HG02885 (cell line): ENCODE measurements around the gene CRKL.
"Not testable (repeated sequence)": the region's sequence is repeated elsewhere in the genome, so short reads cannot be mapped to it uniquely, and the experiment has no call there.

ENCODE experiments used
- ATAC-seq: cut with Tn5 transposase; IDR thresholded peaks from one replicate; pipeline ENCODE4 v1.9.1; 2021; ENCODE audit warnings: mild to moderate bottlenecking; ENCODE audit not compliant: unreplicated experiment, poor library complexity

CRKL gene, protein sequence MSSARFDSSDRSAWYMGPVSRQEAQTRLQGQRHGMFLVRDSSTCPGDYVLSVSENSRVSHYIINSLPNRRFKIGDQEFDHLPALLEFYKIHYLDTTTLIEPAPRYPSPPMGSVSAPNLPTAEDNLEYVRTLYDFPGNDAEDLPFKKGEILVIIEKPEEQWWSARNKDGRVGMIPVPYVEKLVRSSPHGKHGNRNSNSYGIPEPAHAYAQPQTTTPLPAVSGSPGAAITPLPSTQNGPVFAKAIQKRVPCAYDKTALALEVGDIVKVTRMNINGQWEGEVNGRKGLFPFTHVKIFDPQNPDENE

DNA sequence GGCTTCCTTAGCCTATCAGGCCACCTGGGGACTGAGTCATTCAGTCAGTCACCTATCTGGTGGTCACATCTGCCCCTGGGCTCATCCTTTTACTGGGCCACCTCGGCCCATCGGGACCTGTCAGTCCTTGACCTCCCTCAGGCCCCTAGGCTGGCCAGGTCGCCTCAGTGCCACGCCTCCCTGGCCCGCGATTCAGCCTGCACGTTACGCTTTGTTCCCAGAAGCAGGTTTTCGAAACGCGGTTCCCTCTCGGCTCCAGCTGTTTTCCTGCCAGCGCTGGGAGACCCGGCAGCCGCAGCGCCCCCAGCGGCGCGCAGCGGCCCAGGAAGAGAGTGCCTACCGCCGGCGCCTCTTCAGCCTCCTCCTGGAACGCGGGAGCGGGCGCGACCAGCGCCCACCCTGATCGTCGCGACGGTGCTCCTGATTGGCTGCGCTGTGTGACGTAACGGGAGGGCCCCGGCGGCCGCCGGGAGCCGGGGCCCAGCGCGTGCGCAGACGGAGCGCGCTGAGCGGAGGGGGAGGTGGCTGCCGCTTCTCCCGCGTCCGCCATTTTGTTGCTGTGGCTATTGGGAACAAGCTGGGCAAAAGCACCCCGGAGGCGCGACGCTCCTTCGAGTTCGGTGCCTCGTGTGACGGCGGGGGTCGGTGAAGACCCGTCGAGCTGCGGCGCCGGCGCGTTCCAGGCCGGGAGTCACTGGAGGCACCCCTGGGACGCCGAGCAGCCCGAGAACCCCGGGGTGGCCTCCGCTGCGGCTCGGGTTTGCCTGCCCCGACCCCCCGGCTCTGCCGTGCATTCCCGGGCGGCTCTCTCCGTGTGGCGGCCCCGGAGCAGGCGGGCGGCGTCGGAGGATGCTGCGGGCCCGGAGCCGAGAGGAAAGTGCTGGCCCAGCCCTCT is at the start of gene CRKL:
CRKL (plus strand) TSS at position 492 of the 895 bp plus-strand sequence. CDS start 528 bp downstream, outside the sequence.
- peak; percentile 95 for ATAC-seq

DNA sequence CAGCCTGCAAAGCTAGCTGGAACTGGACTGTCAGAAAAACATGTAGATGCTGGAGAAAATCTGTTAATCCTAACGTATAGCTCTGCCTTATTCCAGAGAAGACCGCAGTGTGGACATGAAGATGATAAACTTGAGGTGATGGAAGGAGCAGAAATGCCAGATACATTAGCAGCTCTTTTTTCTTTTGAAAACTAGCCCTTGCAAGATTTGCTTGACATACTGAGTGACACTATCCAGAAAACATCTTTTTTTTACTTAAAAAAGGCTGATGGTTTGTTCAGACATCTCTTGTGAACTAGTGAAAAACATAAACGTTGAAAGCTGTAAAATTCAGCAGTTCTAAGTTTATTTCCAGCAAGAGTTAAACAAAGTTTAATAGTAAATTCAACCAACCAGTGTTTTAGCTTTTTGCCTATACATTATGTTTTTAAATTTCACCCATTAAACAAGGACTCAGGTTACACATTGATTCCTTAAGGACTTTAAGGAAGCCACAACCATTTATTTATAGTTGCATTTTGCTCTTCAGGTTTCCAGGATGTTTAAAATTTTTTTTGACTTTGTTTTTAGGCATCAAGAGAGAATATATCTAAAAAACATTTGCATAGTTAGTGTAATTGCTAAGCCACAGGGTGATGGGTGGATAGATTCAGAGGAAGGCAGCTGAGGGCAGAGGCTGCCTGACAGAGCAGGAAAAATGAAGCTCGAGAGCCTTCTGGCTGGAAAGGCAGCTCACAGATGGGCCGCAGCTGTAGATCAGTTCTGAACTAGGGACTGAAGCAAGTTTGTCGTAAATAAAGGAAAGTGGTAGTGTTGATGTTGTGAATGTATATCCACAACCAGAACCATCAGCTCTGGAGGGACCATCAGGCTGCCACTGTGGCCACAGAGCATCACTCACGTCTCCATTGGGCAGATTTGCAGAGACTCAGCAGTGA is 48.9 kb upstream of the CRKL start:
- ATAC-seq = no peak

DNA sequence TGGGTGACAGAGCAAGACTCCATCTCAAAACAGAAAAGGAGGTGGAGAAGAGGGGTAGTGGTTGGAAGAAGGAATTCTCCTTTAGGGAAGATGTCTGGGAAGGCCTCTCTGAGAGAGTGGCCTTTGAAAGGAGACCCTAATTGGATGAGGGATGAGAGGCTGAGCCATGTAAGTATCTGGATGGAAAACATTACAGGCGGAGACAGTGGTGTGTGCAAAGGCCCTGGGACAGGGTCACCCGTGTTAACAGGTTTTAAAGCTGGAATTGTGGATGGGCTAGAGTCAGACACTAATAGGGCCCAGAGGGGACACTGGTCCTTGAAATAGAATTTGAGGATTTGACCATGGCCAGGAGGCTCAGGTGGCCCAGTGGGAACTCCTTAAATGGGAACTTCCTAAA is 48.0 kb upstream of the CRKL start:
- no peak for ATAC-seq

DNA sequence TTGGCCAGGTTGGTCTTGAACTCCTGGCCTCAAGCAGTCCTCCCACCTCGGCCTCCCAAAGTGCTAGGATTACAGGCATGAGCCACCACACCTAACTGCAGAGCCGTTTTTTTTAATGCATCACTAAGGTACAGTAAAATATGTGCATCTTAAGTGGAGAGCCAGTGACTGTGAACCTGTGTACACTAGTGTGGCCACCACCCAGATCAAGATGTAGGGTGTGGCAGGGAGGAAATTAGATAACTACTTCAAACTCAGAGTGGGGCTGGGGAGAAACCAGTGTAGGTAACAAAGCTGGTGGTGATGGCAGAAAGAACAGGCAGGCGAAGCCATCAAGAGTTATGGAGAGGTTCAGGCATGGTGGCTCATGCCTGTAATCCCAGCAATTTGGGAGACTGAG is 44.0 kb upstream of the CRKL start:
- no peak for ATAC-seq

DNA sequence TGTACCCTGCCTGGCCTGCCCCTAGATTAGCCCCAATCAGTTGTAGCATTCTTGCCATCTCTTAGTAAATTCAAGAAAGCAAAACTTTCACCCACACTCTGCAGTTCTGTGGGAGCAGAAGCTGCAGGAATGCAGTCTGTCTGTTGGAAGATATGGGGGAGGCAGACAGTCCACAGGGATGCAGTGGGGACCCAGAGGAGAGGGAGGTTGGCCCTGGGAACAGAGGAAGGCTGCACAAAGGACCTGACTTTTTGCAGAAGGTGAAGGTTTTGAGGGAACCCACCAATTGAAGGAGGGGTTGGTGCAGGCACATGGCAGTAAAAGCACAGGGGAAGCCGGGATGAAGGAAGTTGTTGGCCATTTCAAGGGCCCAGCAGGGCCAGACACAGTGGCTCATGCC is 41.9 kb upstream of the CRKL start:
- no peak for ATAC-seq

DNA sequence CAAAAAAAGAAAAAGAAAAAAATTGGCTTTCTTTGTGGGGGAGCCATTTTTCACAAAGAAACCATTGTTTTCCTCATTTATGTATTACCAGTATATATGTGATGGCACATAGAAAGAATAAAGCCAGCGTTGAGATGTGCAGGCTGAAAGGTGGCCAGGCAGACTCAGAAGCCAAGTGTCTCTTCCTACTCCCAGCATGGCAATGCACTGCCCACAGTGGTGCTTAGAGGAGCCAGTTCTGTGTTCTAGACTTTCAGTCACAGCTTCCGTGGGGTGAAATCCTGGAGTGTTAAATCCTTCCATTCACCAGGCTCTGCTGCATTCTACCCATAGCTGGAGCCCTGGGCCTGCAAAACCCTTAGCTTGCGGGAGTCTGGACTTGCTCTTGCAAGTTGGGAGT is 39.5 kb upstream of the CRKL start:
- ATAC-seq = no peak

DNA sequence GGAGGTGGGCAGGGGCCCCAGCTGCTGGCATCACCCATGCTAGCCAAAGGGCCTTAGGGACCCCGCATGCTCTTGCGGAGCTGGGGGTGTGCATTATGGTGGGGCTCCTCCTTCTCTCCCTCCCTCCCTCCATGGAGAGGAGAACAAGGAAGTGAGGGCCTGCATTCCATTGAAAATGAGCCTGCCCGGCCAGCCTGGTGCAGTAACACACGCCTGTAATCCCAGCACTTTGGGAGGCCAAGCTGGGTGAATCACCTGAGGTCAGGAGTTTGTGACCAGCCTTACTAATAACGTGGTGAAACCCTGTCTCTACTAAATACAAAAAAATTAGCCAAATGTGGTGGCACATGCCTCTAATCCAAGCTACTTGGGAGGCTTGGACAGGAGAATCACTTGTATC is 36.0 kb upstream of the CRKL start:
- ATAC-seq = no peak

DNA sequence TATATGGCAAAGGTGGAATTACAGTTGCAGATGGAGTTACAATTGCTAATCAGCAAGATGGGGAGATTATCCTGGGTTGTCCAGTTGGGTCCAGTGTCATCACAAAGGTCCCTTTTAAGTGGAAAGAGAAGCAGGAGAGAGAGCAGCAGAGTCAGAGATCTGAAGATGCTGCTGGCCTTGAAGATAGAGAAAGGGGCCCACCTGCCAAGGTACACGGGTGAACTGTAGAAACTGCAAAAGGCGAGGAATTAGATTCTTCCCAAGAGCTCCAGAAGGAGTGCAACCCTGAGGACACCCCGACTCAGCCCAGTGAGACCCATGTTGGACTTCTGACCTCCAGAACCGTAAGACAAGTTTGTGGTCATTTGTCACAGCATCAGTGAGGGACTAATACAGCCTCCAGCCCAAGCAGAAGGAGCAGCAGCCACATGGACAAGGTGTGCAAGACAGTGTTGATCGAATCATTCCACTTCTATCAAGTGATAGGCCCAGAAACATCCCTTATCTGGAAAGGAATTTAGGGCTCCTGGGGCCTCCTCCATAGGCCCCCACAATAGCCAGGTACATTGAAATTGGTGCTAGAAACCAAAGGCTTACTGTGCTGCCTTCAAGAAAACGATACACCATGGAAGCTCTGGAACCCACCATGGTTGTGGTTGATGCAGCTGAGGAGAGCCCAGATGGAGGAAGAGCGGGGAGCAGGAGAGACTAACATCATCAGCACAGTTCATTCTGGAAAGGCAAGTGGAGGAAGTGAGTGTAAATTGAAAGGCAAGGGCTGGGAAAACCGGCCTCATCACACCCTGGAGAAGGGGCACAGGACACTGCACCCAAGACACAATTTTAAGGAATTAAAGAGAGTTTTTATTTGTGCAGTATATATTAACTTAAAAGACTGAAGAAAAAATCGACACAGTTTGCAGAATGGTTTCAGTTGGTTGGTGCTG is 35.1 kb upstream of the CRKL start:
- no peak for ATAC-seq

DNA sequence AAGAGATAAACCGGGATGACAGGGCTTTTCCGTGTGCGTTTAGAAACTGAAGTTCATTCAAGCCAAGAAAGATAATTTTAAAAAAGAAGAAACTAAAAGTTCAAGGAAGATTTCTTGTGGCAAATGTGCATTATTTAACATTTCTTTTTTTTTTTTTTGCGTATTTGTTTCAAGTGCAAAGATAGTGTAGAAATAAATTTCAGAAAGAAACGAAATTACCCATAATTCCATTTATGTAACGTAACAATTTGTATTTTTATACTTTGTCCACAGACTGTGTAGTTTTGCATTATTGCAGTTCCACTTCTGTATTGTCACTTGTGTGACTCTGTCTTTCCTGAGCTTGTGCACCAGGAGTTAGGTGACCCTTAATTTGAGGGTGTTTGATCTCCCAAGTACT is 34.4 kb upstream of the CRKL start:
- no peak for ATAC-seq

DNA sequence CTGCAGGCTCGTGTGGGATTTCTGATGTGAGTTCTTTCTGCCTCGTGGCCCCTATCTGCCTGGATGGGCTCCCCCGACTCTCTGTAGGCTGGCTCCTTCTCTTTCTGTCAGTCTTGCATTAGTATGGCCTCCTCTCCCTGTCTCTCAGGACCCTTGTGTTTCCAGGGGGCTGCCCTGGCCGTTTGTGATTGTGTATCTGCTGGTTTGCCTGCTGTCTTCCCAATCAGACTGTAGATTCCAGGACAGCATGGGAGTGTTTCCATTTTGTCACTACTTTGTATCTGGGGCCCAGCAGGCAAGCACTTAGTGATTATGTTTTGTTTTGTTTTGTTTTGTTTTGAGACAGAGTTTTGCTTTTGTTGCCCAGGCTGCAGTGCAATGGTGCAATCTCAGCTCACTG is 32.8 kb upstream of the CRKL start:
- ATAC-seq = no peak

DNA sequence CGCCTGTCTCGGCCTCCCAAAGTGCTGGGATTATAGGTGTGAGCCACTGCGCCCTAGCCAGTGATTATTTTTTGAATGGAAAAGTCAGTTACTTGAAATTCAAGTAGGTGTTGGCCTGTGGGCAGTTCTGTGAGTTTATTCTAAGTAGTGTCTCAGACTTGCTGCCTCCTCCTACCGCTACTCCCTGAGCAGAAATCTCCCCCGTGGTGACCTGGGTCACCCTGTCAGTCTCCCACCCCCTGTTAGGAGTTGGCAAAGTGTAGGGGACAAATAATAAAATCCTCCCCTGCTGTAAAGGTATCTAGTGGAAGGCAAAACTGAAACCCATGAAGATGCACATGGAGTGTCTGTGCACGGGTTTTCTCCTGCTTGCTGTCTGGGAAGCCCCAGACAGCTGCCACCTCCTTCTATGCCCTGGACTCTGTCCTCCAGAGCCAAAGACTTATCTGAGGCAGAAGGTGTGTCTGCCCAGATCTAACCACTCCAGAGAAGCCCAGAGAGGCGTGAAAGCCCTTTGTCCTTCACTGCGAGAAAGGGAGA is 32.1 kb upstream of the CRKL start:
- no peak for ATAC-seq

DNA sequence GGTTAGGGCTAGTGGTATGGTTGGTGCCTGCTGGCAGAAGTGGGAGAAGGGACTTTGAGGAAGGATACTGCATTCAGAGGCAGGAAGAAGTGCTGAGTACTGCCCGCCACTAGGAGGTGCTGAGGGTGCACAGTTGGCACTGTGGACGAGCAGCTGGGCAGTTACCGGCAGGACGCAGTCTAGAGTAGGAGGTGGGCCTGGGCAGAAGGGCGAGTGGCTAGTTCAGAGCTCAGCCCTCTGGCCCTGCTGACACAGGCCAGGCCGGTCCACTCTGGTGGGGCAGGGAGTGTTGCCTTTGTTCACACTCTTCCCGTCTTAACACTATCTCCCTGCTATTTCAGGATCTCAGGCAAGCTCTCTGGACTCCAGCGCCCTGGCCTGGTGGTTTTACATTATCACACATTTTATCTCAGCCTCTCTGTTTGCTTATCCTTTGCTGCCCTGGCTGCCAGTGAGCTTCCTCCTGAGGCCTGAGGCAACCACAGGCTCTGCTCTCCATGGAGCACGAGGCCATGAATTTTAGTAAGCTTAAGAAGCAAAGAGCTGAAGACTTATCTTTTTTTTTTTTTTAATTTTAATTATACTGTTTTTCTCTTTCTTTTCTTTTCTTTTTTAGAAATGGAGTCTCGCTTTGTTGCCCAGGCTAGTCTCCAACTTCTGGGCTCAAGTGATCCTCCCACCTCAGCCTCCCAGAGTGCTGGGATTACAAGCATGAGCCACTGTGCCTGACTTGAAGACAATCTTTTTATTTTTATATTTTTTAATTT is 31.5 kb upstream of the CRKL start:
- no peak for ATAC-seq

DNA sequence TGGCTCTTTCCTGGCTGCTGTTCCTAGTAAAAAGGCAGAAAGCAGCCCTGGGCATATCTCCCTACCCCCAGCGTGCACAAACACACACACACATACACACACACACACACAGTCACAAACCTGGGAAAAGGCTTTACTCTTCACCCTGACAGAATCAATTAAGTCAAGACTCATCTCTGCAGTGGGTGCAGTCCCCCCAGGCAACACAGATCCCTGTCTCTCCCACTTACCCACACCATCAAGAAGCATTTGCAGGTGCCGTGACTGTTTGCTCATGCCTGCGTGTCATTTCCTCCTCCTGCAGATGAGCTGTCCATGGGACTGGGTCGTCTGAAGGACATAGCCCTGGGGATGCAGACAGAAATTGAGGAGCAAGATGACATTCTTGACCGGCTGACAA is 29.8 kb upstream of the CRKL start:
- ATAC-seq = no peak

DNA sequence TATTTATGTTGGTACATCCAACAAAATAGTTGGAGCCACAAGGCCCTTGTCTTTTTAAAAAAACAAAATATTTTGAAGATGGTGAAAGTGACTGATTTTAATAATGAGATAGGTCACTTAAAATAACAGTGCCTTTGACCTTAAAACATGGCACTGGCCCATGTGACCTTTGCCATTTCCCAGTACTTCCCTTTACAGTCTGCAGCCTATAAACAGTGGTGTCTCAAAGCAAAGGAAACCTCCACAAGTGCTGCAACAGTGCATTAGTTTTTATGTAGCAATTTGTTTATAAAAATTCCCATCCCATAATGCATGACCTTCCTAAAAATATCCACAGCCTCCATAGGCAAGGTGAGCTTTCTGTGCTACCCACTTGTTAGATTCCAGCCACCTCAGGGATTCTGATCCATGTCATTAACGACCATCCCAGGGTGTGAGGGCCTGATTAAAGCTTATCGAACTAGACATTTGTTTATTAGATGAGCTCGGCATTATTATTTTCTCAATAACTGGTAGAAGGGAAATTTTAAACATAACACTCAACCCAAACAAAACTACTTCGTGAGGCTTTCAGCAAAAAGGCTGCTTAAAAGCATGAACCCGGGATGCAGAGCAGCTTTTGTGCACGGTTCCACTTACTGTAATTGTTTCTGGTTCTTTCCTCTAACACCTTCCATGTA is 28.0 kb upstream of the CRKL start:
- ATAC-seq = no peak

DNA sequence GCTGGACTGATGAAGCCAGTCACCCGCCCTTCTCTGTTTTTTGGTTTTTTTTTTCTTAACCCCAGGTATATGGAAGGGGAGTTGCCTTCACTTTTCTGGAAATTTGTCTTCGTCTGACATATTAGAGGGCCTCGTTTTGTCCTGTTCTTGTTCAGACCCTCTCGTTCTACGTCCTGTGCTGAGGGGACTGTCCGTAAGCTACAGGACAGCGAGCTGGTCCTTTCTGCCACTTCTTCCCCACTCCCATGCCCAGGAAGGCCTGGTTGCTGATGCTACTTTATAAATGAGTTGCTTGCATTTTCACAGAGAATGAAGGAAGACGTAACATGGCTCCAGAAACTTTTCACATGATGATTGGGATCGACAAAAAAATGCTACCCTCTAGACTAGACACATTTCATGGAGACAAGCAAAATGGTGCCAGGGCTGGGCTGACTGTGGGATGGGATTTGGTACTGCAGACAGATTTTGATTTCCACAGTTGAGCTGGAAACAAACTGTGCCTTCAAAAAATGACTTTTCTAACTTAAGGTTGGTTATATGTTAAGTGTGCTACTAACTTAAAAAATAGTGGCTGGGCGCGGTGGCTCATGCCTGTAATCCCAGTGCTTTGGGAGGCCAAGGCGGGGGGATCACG is 27.2 kb upstream of the CRKL start:
- ATAC-seq = no peak

DNA sequence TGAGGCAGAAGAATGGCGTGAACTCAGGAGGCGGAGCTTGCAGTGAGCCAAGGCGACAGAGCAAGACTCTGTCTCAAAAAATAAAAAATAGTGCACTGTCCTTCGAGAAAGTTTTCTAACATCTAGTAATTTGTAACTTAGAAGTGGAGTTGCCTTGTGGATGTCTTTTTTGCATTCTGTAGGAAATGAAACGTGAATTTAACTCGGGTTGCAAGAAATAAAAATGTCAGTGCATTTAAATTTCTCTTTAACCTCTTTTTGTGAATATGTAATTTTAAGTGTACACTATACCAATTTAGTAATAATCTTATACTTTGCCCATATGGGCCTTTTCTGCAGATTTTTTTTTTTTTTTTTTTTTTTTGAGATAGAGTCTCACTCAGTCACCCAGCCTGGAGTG is 26.2 kb upstream of the CRKL start:
- ATAC-seq = no peak

DNA sequence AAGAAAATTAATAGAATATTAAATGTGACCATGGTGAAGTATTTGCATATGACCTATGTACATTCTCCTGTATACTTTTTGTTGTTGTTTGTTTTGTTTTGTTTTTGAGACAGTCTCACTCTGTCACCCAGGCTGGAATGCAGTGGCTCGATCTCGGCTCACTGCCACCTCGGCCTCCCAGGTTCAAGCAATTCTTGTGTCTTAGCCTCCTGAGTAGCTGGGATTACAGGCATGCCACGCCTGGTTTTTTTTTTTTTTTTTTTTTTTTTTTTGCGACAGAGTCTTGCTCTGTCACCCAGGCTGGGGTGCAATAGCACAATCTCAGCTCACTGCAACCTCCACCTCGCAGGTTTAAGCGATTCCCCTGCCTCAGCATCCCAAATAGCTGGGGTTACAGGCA is 19.5 kb upstream of the CRKL start:
- ATAC-seq = not testable (repeated sequence)
